ENCODE results near the gene GBX1. TPM values are rescaled to one million over a fixed set of nuclear protein-coding genes. Genes with fewer than 3 reads are reported as not detected.

GBX1 gene
- total RNA-seq, 1 donor from 2014 or later: not detected

DNA sequence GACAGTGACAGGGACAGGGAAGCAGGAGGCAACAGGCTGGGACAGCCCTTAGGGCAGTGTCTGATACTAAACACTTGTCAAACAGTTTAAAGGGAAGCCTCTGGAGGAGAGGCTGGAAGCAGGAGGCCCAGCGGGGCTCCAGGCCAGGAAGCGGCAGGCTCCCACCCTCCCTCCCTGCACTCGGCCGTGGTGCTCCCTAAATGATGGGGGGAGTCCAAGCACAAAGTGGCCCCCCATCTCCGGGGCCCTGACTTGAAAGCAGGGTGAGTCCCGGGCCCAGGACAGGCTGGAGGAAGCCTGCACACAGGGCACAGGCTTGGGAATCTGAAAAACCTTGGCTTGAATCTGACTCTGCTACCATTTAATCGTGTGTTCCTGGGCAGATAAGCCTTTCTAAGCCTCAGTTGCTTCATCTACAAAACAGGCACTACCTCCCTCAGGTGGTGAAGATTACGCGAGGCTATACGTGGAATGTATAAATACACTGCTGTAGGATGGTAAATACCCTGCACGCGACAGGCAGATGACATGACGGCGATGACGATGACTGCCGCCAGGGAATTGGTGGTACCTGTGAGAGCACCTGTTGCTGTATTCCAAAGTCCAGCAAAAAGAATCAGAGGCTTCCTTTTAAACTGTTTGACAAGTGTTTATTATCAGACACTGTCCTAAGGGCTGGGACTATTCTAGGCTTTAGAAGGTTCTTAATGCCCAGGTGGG is 34.1 kb downstream of the GBX1 start:
- Histone ChIP-seq H3K4me3 (no peak overlapping the region), H3K36me3 (peaks cover 66 to 100% of the 10 kb centered on the region in 2 donors), H3K4me1 (no peaks in the 10 kb centered on the region), H3K27ac (no peak overlapping the region), H3K27me3 (no peaks in the 10 kb centered on the region), H3K9me3 (no peaks in the 10 kb centered on the region)
- no peak for DNase-seq (ENCODE audit: low spot score in 2 of 2)
- TF ChIP-seq, protein P1, sequence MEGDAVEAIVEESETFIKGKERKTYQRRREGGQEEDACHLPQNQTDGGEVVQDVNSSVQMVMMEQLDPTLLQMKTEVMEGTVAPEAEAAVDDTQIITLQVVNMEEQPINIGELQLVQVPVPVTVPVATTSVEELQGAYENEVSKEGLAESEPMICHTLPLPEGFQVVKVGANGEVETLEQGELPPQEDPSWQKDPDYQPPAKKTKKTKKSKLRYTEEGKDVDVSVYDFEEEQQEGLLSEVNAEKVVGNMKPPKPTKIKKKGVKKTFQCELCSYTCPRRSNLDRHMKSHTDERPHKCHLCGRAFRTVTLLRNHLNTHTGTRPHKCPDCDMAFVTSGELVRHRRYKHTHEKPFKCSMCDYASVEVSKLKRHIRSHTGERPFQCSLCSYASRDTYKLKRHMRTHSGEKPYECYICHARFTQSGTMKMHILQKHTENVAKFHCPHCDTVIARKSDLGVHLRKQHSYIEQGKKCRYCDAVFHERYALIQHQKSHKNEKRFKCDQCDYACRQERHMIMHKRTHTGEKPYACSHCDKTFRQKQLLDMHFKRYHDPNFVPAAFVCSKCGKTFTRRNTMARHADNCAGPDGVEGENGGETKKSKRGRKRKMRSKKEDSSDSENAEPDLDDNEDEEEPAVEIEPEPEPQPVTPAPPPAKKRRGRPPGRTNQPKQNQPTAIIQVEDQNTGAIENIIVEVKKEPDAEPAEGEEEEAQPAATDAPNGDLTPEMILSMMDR (IDR thresholded peaks at IDR 0.05): no peak
- intact Hi-C loops (cut with DNase I): no loop called here

GRCh38 chr7:151132461-151133205 is 34.9 kb downstream of the GBX1 start:
- Histone ChIP-seq H3K4me3 (no peak overlapping the region), H3K9me3 (no peaks in the 10 kb centered on the region), H3K27ac (no peak overlapping the region), H3K4me1 (no peaks in the 10 kb centered on the region), H3K36me3 (peaks cover 64 to 96% of the 10 kb centered on the region in 2 donors), H3K27me3 (no peaks in the 10 kb centered on the region)
- no peak for DNase-seq (ENCODE audit: low spot score in 2 of 2)
- TF ChIP-seq, protein P1 (IDR thresholded peaks at IDR 0.05): no peak
- intact Hi-C loops (cut with DNase I): no loop called here

DNA sequence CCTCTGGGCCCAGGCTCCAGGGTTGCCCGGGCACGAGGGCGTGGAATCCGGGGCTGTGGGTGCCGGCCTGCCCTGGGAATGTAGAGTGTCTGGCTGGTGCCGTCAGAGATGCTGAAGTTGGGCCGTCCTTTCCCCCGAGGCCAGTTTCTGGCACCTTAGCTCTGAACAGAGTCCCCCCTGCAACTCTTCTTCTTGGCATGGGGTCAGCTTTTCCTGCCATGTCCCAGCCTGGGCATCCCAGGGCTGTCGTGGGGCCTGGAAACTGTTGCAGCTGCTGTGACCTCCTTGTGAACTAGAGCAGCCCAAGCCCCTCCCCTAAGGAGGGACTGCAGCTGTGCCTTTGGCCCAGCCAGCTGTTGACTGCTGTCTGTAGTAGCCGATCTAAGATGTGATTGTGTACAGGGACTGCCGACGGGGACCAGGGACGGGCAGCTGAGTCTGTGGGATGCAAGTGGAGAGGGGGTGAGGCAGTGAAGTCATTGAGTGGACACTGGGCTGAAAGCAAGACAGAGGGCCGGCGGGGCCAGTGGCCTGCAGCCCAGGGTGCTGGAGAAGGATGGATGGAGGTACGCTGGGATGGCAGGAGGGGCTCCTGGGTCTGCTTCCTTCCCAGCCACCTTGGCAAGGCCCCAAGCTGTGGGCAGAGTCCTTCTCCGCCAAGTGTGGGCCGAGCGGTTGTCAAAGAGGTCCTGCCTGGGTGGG is 35.8 kb downstream of the GBX1 start:
- intact Hi-C loops (cut with DNase I): no loop called here
- Histone ChIP-seq H3K36me3 (peaks cover 60 to 87% of the 10 kb centered on the region in 2 donors), H3K9me3 (no peaks in the 10 kb centered on the region), H3K4me3 (no peak overlapping the region), H3K27me3 (no peaks in the 10 kb centered on the region), H3K4me1 (no peaks in the 10 kb centered on the region), H3K27ac (no peak overlapping the region)
- DNase-seq (ENCODE audit: low spot score in 2 of 2): no peak
- TF ChIP-seq, protein P1 (IDR thresholded peaks at IDR 0.05): no peak

DNA sequence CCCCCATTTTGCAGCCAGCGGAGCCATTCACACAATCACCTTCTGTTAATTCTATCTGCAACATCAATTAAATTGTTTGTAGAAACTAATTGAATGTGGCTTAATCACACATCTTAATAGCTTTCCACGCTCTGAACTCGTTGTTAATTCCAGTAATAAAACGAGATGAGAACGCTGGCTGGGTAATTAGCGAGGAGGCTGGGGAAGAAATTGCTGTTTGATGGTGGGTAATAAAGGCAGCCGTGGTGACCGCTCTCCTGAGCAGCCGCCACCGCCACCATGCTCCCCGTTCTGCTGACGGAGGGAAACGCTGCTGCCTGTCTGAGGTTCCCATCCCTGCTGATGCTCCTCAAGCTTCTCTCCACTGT is 36.3 kb downstream of the GBX1 start:
- intact Hi-C loops (cut with DNase I): no loop called here

GRCh38 chr7:151130741-151131157 is 36.7 kb downstream of the GBX1 start:
- TF ChIP-seq, protein P1 (IDR thresholded peaks at IDR 0.05): no peak
- peaks cover 51 to 77% of the 10 kb centered on the region in 2 donors for H3K36me3 ChIP-seq
- H3K27me3 ChIP-seq: no peaks in the 10 kb centered on the region
- no peak overlapping the region for H3K27ac ChIP-seq
- H3K4me1 ChIP-seq: peaks cover 0 to under 1% of the 10 kb centered on the region in 2 donors
- H3K9me3 ChIP-seq: no peaks in the 10 kb centered on the region
- intact Hi-C loops (cut with DNase I): no loop called here
- H3K4me3 ChIP-seq: no peak overlapping the region
- no peak for DNase-seq (ENCODE audit: low spot score in 2 of 2)

More for the DNA sequence above, 36.3 kb downstream of the GBX1 start:
- Histone ChIP-seq H3K4me1 (no peaks in the 10 kb centered on the region), H3K27me3 (no peaks in the 10 kb centered on the region), H3K4me3 (no peak overlapping the region), H3K27ac (no peak overlapping the region), H3K9me3 (no peaks in the 10 kb centered on the region), H3K36me3 (peaks cover 55 to 81% of the 10 kb centered on the region in 2 donors)
- no peak for DNase-seq (ENCODE audit: low spot score in 2 of 2)
- TF ChIP-seq, protein P1 (IDR thresholded peaks at IDR 0.05): no peak
